Measurements from ENCODE around the gene FHDC1.

- TF ChIP-seq YY1 (IDR thresholded peaks at IDR 0.05; ENCODE audit: low read depth) = no peak
- no peak for TF ChIP-seq RAD21 (IDR thresholded peaks at IDR 0.05; ENCODE audit: low read depth)
- no peak for TF ChIP-seq EP300 (IDR thresholded peaks at IDR 0.05; ENCODE audit: borderline replicate concordance)
- TF ChIP-seq MAX (IDR thresholded peaks at IDR 0.05) = no peak
- TF ChIP-seq TCF12 (IDR thresholded peaks at IDR 0.05; ENCODE audit: low read depth) = no peak
- TF ChIP-seq, protein P1, sequence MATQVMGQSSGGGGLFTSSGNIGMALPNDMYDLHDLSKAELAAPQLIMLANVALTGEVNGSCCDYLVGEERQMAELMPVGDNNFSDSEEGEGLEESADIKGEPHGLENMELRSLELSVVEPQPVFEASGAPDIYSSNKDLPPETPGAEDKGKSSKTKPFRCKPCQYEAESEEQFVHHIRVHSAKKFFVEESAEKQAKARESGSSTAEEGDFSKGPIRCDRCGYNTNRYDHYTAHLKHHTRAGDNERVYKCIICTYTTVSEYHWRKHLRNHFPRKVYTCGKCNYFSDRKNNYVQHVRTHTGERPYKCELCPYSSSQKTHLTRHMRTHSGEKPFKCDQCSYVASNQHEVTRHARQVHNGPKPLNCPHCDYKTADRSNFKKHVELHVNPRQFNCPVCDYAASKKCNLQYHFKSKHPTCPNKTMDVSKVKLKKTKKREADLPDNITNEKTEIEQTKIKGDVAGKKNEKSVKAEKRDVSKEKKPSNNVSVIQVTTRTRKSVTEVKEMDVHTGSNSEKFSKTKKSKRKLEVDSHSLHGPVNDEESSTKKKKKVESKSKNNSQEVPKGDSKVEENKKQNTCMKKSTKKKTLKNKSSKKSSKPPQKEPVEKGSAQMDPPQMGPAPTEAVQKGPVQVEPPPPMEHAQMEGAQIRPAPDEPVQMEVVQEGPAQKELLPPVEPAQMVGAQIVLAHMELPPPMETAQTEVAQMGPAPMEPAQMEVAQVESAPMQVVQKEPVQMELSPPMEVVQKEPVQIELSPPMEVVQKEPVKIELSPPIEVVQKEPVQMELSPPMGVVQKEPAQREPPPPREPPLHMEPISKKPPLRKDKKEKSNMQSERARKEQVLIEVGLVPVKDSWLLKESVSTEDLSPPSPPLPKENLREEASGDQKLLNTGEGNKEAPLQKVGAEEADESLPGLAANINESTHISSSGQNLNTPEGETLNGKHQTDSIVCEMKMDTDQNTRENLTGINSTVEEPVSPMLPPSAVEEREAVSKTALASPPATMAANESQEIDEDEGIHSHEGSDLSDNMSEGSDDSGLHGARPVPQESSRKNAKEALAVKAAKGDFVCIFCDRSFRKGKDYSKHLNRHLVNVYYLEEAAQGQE (IDR thresholded peaks at IDR 0.05; ENCODE audit: low read depth) = no peak
Measured at GRCh38 chr4:153014460-153014859, 78.3 kb downstream of the FHDC1 start.

Measured in Ishikawa (cell line).